ENCODE data around the gene UQCRFS1. TPM values are rescaled to one million over a fixed set of nuclear protein-coding genes. Genes with fewer than 3 reads are reported as not detected.

Gene UQCRFS1
- total and polyA plus RNA-seq, 2 donors from 2014 or later, result 37.9 to 148 TPM

GRCh38 chr19:29162694-29163093 is 50.3 kb downstream of the UQCRFS1 start:
- no peak overlapping the region for H3K27ac ChIP-seq (ENCODE audit: low read depth in 2 of 2, low read length in 2 of 2)
- no peak for TF ChIP-seq CTCF (IDR thresholded peaks at IDR 0.05; ENCODE audit: borderline replicate concordance, extremely low read depth, insufficient read depth)
- no peak for DNase-seq

GRCh38 chr19:29155683-29156082 is 57.3 kb downstream of the UQCRFS1 start:
- Histone ChIP-seq H3K36me3 (ENCODE audit: control insufficient read depth in 2 of 3, insufficient read depth in 3 of 3, low read length in 3 of 3) (no peaks in the 10 kb centered on the region), H3K4me1 (ENCODE audit: control insufficient read depth in 2 of 3, insufficient read depth in 2 of 3, low read depth in 1 of 3, low read length in 3 of 3) (no peaks in the 10 kb centered on the region), H3K4me3 (ENCODE audit: low read length in 3 of 3) (no peak overlapping the region), H3K27me3 (ENCODE audit: control insufficient read depth, insufficient read depth, low read length) (no peaks in the 10 kb centered on the region), H3K27ac (ENCODE audit: low read depth in 2 of 2, low read length in 2 of 2) (no peak overlapping the region), H3K9ac (ENCODE audit: low read length in 3 of 3) (no peak overlapping the region), H3K9me3 (ENCODE audit: control insufficient read depth in 2 of 3, insufficient read depth in 1 of 3, low read length in 3 of 3) (peaks cover 0 to 13% (median 0%) of the 10 kb centered on the region in 3 donors)
- TF ChIP-seq CTCF (IDR thresholded peaks at IDR 0.05; ENCODE audit: borderline replicate concordance, extremely low read depth, insufficient read depth), result no peak
- FAIRE-seq (no peak), DNase-seq (no peak)
- intact Hi-C loops (cut with DNase I), result no loop called here

More at GRCh38 chr19:29162694-29163093, 50.3 kb downstream of the UQCRFS1 start:
- no peaks in the 10 kb centered on the region for H3K27me3 ChIP-seq (ENCODE audit: control insufficient read depth, insufficient read depth, low read length)
- no peak overlapping the region for H3K9ac ChIP-seq (ENCODE audit: low read length in 3 of 3)
- H3K36me3 ChIP-seq (ENCODE audit: control insufficient read depth in 2 of 3, insufficient read depth in 3 of 3, low read length in 3 of 3), result no peaks in the 10 kb centered on the region
- FAIRE-seq, result no peak
- intact Hi-C loops (cut with DNase I), result no loop called here
- H3K4me1 ChIP-seq (ENCODE audit: control insufficient read depth in 2 of 3, insufficient read depth in 2 of 3, low read depth in 1 of 3, low read length in 3 of 3), result no peaks in the 10 kb centered on the region
- H3K4me3 ChIP-seq (ENCODE audit: low read length in 3 of 3), result no peak overlapping the region
- no peaks in the 10 kb centered on the region for H3K9me3 ChIP-seq (ENCODE audit: control insufficient read depth in 2 of 3, insufficient read depth in 1 of 3, low read length in 3 of 3)

Data from kidney (tissue), 14 donors.